GM23248 (cell line): ENCODE data around the gene LLPH.

Experiments used
- EZH2 ChIP-seq: fragments of 200-600 bp; sonication (generic); IDR thresholded peaks from 2 replicates; pipeline ENCODE4 v1.6.1; 2018; ENCODE audit warnings: antibody characterized with exemption, mild to moderate bottlenecking; ENCODE audit not compliant: insufficient read depth, poor library complexity, severe bottlenecking
- EZH2phosphoT487 ChIP-seq: fragments of 200-600 bp; sonication (generic); IDR thresholded peaks from 2 replicates; pipeline ENCODE4 v1.6.1; 2018; ENCODE audit warnings: antibody characterized with exemption, moderate library complexity, mild to moderate bottlenecking, low read depth; ENCODE audit not compliant: insufficient read depth

DNA sequence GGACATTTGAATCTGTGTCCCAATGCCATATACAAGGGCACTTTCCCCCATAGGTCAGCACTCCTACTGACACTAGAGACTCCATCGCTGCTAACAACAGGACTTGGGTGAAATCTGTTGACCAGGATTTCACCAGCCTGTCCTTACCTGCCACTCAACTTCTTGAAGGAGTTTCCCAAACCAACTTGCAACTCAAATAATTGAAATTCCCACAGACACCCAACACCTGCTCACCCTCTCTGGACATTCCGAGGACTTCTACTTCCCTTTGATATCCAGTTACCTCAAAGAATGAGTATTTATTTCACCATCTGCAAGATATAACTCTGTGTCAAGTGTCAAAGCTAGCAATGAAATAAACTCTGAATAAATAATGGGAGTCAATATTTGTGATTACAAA, 44.6 kb downstream of the LLPH start:
- TF ChIP-seq EZH2: no peak
- no peak for TF ChIP-seq EZH2phosphoT487
